HEK293T (cell line): ENCODE data around the gene NHP2.
A peak's percentile ranks its signal among the peaks of the same experiment; 100 is the strongest.
"Not testable (repeated sequence)": the region's sequence is repeated elsewhere in the genome, so short reads cannot be mapped to it uniquely, and the experiment has no call there.

ENCODE experiments used
- CTCF ChIA-PET: fragments of 350-600 bp; formaldehyde crosslinking; extraction: SDS; loops from one replicate; lab custom pipeline; 2021; ENCODE audit warnings: antibody characterized with exemption, inconsistent platforms; lab: Yijun Ruan, JAX
- POLR2A ChIA-PET: fragments of 350-600 bp; formaldehyde crosslinking; extraction: SDS; loops from one replicate; lab custom pipeline; 2020; ENCODE audit warnings: antibody characterized with exemption, inconsistent platforms; lab: Yijun Ruan, JAX
- DNase-seq: peaks from one replicate; pipeline ENCODE4 v3.0.0; 2012; ENCODE audit warnings: mixed read lengths; ENCODE audit errors: extremely low spot score
- ARNT ChIP-seq: fragments of 450-650 bp; IDR thresholded peaks from 2 replicates; pipeline ENCODE4 v1.6.1; 2017; ENCODE audit warnings: mild to moderate bottlenecking
- BHLHE40 ChIP-seq: fragments of 450-650 bp; IDR thresholded peaks from 2 replicates; pipeline ENCODE4 v1.6.1; 2016; ENCODE audit warnings: mild to moderate bottlenecking, moderate library complexity, borderline replicate concordance
- CTBP1 ChIP-seq: fragments of 450-650 bp; IDR thresholded peaks from 2 replicates; pipeline ENCODE4 v1.6.1; 2016; ENCODE audit warnings: borderline replicate concordance
- ELF4 ChIP-seq: fragments of 450-650 bp; IDR thresholded peaks from 2 replicates; pipeline ENCODE4 v1.6.1; 2017; ENCODE audit warnings: antibody characterized with exemption
- FOXA1 ChIP-seq: fragments of 450-650 bp; IDR thresholded peaks from 2 replicates; pipeline ENCODE4 v1.6.1; 2016; ENCODE audit warnings: mild to moderate bottlenecking
- FOXK2 ChIP-seq: fragments of 450-650 bp; IDR thresholded peaks from 2 replicates; pipeline ENCODE4 v1.6.1; 2016; ENCODE audit warnings: mild to moderate bottlenecking
- FOXM1 ChIP-seq: fragments of 450-650 bp; IDR thresholded peaks from 2 replicates; pipeline ENCODE4 v1.6.1; 2017; ENCODE audit warnings: mild to moderate bottlenecking, borderline replicate concordance
- HDGF ChIP-seq: fragments of 450-650 bp; IDR thresholded peaks from 2 replicates; pipeline ENCODE4 v1.6.1; 2017; ENCODE audit warnings: antibody characterized with exemption, borderline replicate concordance
- L3MBTL2 ChIP-seq: fragments of 450-650 bp; conservative IDR thresholded peaks from 2 replicates; pipeline ENCODE4 v1.6.1; 2016; ENCODE audit warnings: mild to moderate bottlenecking
- LEF1 ChIP-seq: fragments of 450-650 bp; IDR thresholded peaks from 2 replicates; pipeline ENCODE4 v1.6.1; 2017; ENCODE audit warnings: mild to moderate bottlenecking, borderline replicate concordance
- NFRKB ChIP-seq: fragments of 450-650 bp; IDR thresholded peaks from 2 replicates; pipeline ENCODE4 v1.6.1; 2016; ENCODE audit warnings: mild to moderate bottlenecking, moderate library complexity
- SP1 ChIP-seq: fragments of 450-650 bp; IDR thresholded peaks from 2 replicates; pipeline ENCODE4 v1.6.1; 2017
- SUZ12 ChIP-seq: fragments of 450-650 bp; IDR thresholded peaks from 2 replicates; pipeline ENCODE4 v1.6.1; 2016; ENCODE audit warnings: mild to moderate bottlenecking
- TARDBP ChIP-seq: fragments of 450-650 bp; IDR thresholded peaks from 2 replicates; pipeline ENCODE4 v1.6.1; 2016
- ZNF384 ChIP-seq: fragments of 450-650 bp; IDR thresholded peaks from 2 replicates; pipeline ENCODE4 v1.6.1; 2016
- TF ChIP-seq, protein P1 (sequence below): fragments of 450-650 bp; IDR thresholded peaks from 2 replicates; pipeline ENCODE4 v1.6.1; 2016

NHP2 gene

GRCh38 chr5:178153530-178154340 is at the start of gene NHP2:
Gene NHP2, minus strand, starts transcription at chr5:178153885. Its CDS starts 68 bp downstream, at chr5:178153817.
- CTCF ChIA-PET: interaction anchor here (1.0 to 6.9 kb wide), 3 partner anchors 9 to 78 kb away, joined by 3 to 30 read pairs (median 4); no protein-coding TSS in a partner anchor

GRCh38 chr5:178202541-178202940 is 48.9 kb upstream of the NHP2 start:
- ChIA-PET POLR2A (interaction anchor here (0.6 to 1.9 kb wide), 3 partner anchors 7 to 28 kb away, joined by 3 to 5 read pairs (median 4); no protein-coding TSS in a partner anchor), CTCF (interaction anchor here (0.6 kb wide), 1 partner anchor 32 kb away, joined by 3 read pairs; no protein-coding TSS in a partner anchor)
- no peak for DNase-seq
- TF ChIP-seq, protein P1, sequence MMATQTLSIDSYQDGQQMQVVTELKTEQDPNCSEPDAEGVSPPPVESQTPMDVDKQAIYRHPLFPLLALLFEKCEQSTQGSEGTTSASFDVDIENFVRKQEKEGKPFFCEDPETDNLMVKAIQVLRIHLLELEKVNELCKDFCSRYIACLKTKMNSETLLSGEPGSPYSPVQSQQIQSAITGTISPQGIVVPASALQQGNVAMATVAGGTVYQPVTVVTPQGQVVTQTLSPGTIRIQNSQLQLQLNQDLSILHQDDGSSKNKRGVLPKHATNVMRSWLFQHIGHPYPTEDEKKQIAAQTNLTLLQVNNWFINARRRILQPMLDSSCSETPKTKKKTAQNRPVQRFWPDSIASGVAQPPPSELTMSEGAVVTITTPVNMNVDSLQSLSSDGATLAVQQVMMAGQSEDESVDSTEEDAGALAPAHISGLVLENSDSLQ: no peak
- no peak for TF ChIP-seq ELF4
- TF ChIP-seq LEF1: no peak
- no peak for TF ChIP-seq ZNF384
- TF ChIP-seq NFRKB: no peak
- TF ChIP-seq FOXK2: no peak
- TF ChIP-seq FOXA1: no peak
- no peak for TF ChIP-seq BHLHE40
- TF ChIP-seq FOXM1: no peak
- TF ChIP-seq L3MBTL2: no peak
- no peak for TF ChIP-seq ARNT
- no peak for TF ChIP-seq HDGF
- TF ChIP-seq TARDBP: no peak
- no peak for TF ChIP-seq SUZ12
- no peak for TF ChIP-seq SP1
- no peak for TF ChIP-seq CTBP1

More at GRCh38 chr5:178153530-178154340, at the start of gene NHP2:
- TF ChIP-seq L3MBTL2: peak; percentile 83
- TF ChIP-seq ZNF384: peak; percentile 87; the same call in 1 of the 2 replicates
- TF ChIP-seq, protein P1: no peak
- no peak for TF ChIP-seq NFRKB
- DNase-seq: peak; percentile 99
- POLR2A ChIA-PET: interaction anchor here (0.7 to 2.4 kb wide), 15 partner anchors 10 to 78 kb away, joined by 3 to 13 read pairs (median 5); partner anchors contain the start of genes HNRNPAB and RMND5B

GRCh38 chr5:178201927-178202235 is 48.2 kb upstream of the NHP2 start:
- CTCF ChIA-PET: no interaction called here
- no peak for DNase-seq
- TF ChIP-seq FOXK2 (no peak), SUZ12 (no peak), LEF1 (no peak)
- TF ChIP-seq, protein P1: no peak
- POLR2A ChIA-PET: interaction anchor here (0.6 to 1.9 kb wide), 3 partner anchors 8 to 117 kb away, joined by 3 to 5 read pairs (median 4); no protein-coding TSS in a partner anchor

DNA sequence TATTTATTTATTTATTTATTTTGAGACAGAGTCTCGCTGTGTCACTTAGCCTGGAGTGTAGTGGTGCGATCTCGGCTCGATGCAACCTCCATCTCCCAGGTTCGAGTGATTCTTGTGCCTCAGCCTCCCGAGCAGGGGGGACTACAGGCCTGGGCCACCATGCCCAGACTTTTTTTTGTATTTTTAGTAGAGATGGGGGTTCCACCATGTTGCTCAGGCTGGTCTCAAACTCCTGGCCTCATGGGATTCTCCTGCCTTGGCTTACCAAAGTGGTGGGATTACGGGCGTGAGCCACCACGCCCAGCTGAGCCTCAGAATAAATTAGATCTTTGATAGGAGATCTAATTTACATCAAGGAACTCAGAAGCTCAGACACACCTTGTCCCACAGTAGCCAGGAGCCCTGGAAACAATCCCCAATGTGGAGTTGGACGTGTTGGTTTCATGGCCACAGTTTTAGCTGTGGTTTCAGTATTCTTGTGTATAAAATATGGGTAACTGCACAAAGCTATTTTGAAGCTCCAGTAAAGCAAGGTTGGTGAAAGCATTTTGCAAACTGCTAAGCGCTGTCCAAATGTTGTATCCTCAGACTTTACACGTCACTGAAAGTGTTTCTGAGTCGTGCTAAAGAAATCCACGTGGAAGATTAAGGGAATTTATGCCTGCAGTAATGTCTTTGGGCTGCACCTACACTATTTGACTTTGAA is 47.7 kb upstream of the NHP2 start:
- no peak for DNase-seq
- TF ChIP-seq ARNT: no peak
- ChIA-PET CTCF (interaction anchor here (1.0 kb wide), 1 partner anchor 34 kb away, joined by 3 read pairs; no protein-coding TSS in a partner anchor), POLR2A (interaction anchor here (0.6 to 1.9 kb wide), 3 partner anchors 8 to 118 kb away, joined by 3 to 5 read pairs (median 4); no protein-coding TSS in a partner anchor)

GRCh38 chr5:178199581-178200434 is 46.1 kb upstream of the NHP2 start:
- TF ChIP-seq SUZ12 (no peak), TARDBP (no peak), ARNT (no peak)
- POLR2A ChIA-PET: interaction anchor here (1.3 to 1.4 kb wide), 2 partner anchors 13 to 46 kb away, joined by 3 to 7 read pairs; partner anchors contain the start of gene NHP2
- DNase-seq: no peak
- CTCF ChIA-PET: no interaction called here

DNA sequence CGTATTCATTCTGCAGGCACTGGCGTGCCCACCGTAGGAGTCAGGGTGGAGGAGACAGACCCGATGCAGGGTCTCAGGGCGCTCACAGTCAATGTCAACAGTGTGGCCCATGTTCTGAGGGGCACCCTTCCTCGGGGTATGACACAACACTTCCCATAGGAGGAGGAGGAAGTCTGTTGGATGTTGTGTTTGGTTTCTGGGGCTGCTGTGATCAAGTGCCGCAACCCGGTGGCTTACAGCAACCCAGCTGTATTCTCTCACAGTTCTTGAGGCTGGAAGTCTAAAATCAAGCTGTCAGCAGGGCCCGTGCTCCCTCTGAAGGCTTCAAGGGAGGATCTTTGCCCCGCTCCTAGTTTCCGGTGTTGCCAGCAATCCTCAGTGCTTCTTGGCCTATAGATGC is 45.0 kb upstream of the NHP2 start:
- CTCF ChIA-PET: no interaction called here
- TF ChIP-seq TARDBP (no peak), FOXA1 (no peak), L3MBTL2 (no peak), SUZ12 (no peak), ZNF384 (no peak), HDGF (no peak), CTBP1 (no peak), BHLHE40 (no peak), FOXK2 (no peak), SP1 (no peak), ARNT (no peak), LEF1 (no peak), NFRKB (no peak)
- TF ChIP-seq, protein P1: no peak
- POLR2A ChIA-PET: no interaction called here
- DNase-seq: no peak

GRCh38 chr5:178198151-178198550 is 44.5 kb upstream of the NHP2 start:
- POLR2A ChIA-PET, DNase-seq, CTCF ChIA-PET: not testable (repeated sequence)
